Lower lobe of right lung (tissue), 2 donors: Measurements from ENCODE around the gene C2orf81. TPM values are rescaled to one million over a fixed set of nuclear protein-coding genes. Genes with fewer than 3 reads are reported as not detected.

Experiments used
- ATAC-seq, 2 donors: fragments of 200-7000 bp; cut with Tn5 transposase; one replicate each; pipeline ENCODE4 v1.9.1; 2020 to 2022; ENCODE audit warnings: mild to moderate bottlenecking in 2 of 2, moderate library complexity in 2 of 2
- DNase-seq: peaks from one replicate; pipeline ENCODE4 v3.0.0-alpha.2; 2020
- H3K27ac ChIP-seq: fragments of 200-600 bp; one replicate; pipeline ENCODE4 v1.8.0; 2022
- H3K27me3 ChIP-seq: fragments of 200-600 bp; one replicate; pipeline ENCODE4 v1.8.0; 2022; ENCODE audit warnings: low read depth
- H3K36me3 ChIP-seq: fragments of 200-600 bp; one replicate; pipeline ENCODE4 v1.8.0; 2022; ENCODE audit warnings: mild to moderate bottlenecking
- H3K4me1 ChIP-seq: fragments of 200-600 bp; one replicate; pipeline ENCODE4 v1.8.0; 2022
- H3K4me3 ChIP-seq: fragments of 200-600 bp; one replicate; pipeline ENCODE4 v1.8.0; 2022; ENCODE audit warnings: mild to moderate bottlenecking
- H3K9me3 ChIP-seq: fragments of 200-600 bp; one replicate; pipeline ENCODE4 v1.8.0; 2022
- intact Hi-C: fragments of 100-400 bp; cut with DNase I; formaldehyde crosslinking; loops from one replicate; pipeline ENCODE4 v1.11.0; 2022
- total RNA-seq: library from RNA; stranded (reverse); fragmentation: NEBNext Ultra II Directional; extraction: Animal tissue kit (Norgen Biotek cat#: 25700); gene quantifications from one replicate; pipeline ENCODE4 v1.2.1, GENCODE V29; 2021
- TF ChIP-seq, protein P1 (sequence below): fragments of 200-600 bp; IDR thresholded peaks from one replicate; pipeline ENCODE4 v1.8.0; 2022; ENCODE audit warnings: antibody characterized with exemption, mild to moderate bottlenecking
- donor health status: DM: no; HTN: yes; CAD: no; lungs with severe emphysema.

C2orf81 gene
- total RNA-seq, 1 donor from 2014 or later: 10.0 TPM

DNA sequence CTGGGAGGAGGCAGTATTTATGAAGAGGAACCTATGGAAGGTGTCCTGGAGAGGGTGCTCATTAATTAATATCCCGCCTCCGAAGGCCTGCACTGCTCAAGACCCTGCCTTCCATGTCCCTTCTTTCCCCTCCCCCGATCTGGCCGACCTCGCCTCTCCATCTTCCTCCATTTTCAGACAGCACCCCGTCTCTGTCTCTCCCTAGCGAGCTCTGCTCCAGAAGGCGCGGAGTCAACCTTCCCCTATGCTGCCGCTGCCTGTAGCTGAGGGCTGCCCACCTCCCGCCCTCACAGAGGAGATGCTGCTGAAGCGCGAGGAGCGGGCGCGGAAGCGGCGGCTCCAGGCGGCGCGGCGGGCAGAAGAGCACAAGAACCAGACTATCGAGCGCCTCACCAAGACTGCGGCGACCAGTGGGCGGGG, 35.7 kb upstream of the C2orf81 start:
- H3K27ac ChIP-seq: peak overlapping the region; percentile 97
- peaks cover 36% of the 10 kb centered on the region for H3K4me1 ChIP-seq
- peak overlapping the region; percentile 74 for H3K4me3 ChIP-seq
- intact Hi-C loops: no loop called here
- ATAC-seq (no peak), DNase-seq (no peak)
- TF ChIP-seq, protein P1, sequence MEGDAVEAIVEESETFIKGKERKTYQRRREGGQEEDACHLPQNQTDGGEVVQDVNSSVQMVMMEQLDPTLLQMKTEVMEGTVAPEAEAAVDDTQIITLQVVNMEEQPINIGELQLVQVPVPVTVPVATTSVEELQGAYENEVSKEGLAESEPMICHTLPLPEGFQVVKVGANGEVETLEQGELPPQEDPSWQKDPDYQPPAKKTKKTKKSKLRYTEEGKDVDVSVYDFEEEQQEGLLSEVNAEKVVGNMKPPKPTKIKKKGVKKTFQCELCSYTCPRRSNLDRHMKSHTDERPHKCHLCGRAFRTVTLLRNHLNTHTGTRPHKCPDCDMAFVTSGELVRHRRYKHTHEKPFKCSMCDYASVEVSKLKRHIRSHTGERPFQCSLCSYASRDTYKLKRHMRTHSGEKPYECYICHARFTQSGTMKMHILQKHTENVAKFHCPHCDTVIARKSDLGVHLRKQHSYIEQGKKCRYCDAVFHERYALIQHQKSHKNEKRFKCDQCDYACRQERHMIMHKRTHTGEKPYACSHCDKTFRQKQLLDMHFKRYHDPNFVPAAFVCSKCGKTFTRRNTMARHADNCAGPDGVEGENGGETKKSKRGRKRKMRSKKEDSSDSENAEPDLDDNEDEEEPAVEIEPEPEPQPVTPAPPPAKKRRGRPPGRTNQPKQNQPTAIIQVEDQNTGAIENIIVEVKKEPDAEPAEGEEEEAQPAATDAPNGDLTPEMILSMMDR: no peak
- no peaks in the 10 kb centered on the region for H3K27me3 ChIP-seq
- no peaks in the 10 kb centered on the region for H3K9me3 ChIP-seq
- H3K36me3 ChIP-seq: peaks cover 13% of the 10 kb centered on the region

DNA sequence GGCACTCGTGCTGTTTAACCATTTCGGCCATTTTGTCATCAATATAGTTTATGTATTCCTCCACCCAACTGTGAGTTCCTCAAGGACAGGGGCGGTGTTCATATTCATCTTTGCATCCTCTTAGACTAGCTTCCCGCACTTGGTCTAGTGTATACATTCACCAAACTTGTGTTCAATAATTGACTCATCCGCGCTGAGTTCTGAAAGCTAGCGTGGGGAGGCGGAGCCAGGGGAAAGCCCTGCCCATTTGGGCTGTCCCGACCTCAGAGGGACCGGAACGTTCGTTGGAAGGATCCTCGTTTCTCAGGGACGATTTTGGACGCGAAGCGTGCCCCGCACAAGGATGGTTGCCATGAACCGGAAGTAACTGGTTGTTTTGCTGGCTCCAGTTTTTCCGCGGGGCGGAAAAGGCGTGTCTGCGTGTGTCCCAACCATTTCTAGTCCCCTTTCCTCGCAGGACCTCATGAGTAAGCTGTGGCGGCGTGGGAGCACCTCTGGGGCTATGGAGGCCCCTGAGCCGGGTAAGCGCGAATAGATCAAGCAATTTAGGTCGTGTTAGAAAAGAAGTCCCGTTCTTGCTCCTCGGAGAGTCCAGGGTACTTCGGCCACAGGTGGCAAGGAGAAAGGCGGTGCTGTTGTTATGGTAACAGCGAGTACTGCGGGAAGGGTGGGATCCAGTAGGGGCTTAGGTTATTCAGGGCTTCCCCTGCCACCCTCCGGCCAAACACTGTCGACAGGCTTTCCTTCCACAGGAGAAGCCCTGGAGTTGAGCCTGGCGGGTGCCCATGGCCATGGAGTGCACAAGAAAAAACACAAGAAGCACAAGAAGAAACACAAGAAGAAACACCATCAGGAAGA, 33.5 kb upstream of the C2orf81 start, which contains the start of gene INO80B:
Gene INO80B (plus strand): TSS at position 434 of the 858 bp plus-strand sequence. CDS start 30 bp downstream, at position 464.
- Histone ChIP-seq H3K36me3 (no peaks in the 10 kb centered on the region), H3K4me1 (peaks cover 36% of the 10 kb centered on the region), H3K4me3 (peak within 1 kb of the TSS; percentile 90), H3K9me3 (no peaks in the 10 kb centered on the region), H3K27ac (peak within 1 kb of the TSS; percentile 76), H3K27me3 (no peaks in the 10 kb centered on the region)
- ATAC-seq (peak; percentile 76 to 86), DNase-seq (peak; percentile 95)
- TF ChIP-seq, protein P1: no peak
- intact Hi-C loops: no loop called here

DNA sequence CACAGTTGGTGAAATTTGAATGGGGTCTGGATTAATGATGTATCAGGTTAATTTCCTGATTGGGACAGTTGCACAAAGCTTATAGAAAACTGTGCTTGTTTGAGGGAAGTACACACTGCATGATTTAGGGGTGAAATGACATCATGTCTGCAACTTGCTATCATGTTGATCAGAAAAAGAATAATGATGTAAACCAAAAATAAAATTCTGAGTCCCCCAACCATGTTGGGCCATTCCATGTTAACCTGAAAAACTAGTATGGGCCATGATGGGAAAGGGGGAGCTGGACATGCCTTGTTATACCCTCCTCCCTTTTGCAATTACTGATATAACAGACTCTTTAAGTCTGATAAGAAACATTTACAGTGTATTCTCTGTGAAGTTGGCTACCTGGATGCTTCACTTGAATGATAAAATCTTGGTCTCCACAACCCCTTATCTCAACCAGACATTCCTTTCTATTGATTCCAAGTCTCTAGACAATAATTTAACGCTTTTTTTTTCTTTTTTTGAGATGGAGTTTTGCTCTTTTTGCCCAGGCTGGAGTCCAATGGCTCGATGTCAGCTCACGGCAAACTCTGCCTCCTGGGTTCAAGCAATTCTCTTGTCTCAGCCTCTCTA, 29.3 kb upstream of the C2orf81 start:
- ATAC-seq (no peak), DNase-seq (no peak)
- no peak overlapping the region for H3K27ac ChIP-seq
- TF ChIP-seq, protein P1: no peak
- H3K36me3 ChIP-seq: no peaks in the 10 kb centered on the region
- no peaks in the 10 kb centered on the region for H3K9me3 ChIP-seq
- H3K4me3 ChIP-seq: no peak overlapping the region
- H3K4me1 ChIP-seq: peaks cover 6% of the 10 kb centered on the region
- H3K27me3 ChIP-seq: no peaks in the 10 kb centered on the region
- intact Hi-C loops: no loop called here

DNA sequence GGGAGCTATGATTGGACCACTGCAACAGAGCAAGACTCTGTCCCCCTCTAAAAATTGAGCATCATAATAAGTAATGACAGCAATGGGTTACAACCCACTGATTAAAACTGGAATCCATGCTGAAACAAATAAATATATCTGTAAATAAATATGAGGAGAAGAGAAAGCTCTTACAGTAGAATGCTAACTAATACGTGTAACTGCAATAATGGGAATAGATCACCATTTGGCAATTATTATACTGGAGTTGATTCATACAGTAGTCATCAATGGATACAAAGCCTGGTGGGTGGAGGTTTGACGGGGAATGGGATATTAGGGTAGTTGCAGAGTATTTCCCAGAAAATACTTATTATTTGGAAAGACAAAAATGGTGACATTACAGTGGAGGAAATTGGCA, 27.4 kb upstream of the C2orf81 start:
- H3K4me1 ChIP-seq: peaks cover 5% of the 10 kb centered on the region
- intact Hi-C loops: no loop called here
- no peak overlapping the region for H3K27ac ChIP-seq
- no peak for ATAC-seq
- no peaks in the 10 kb centered on the region for H3K36me3 ChIP-seq
- DNase-seq: no peak
- H3K27me3 ChIP-seq: no peaks in the 10 kb centered on the region
- TF ChIP-seq, protein P1: no peak
- no peak overlapping the region for H3K4me3 ChIP-seq
- H3K9me3 ChIP-seq: no peaks in the 10 kb centered on the region

DNA sequence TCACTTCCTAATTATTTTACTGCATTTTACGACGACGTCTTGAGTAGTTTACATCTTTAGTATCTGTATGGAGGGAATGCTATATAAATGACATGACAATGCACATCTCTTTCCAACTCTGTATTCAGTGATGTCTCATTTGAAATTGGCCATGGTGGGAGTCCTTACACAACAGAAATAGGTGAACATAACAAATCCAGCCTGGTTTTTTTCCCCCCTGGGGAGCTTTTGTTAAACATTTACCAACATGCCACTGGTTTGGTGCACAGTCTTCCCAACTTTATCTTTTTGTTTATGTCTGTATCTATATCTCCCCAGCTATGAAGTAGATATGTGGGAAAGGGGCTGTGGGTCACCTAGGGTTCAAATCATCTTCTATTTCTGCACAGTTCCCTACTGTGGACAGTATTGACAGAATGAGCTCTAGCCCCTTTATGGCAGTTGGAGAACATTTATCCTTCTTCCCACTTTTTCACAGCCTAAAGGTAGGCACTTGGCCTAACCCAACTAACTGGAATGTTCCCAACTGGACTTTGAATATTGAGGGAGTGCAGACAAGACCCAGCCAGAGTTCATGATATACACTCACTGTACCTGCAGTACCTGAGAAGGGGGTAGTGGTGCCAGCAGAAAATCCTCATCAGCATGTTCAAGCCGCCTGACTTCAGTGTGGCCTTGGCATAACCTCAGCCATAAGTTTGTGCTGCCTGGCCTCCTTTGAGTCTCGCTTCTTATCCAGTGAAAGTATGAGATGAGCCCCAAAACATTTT, 26.0 kb upstream of the C2orf81 start:
- H3K4me1 ChIP-seq: peaks cover 7% of the 10 kb centered on the region
- no peaks in the 10 kb centered on the region for H3K9me3 ChIP-seq
- H3K36me3 ChIP-seq: no peaks in the 10 kb centered on the region
- DNase-seq: no peak
- no peak for ATAC-seq
- no peak overlapping the region for H3K27ac ChIP-seq
- TF ChIP-seq, protein P1: no peak
- intact Hi-C loops: no loop called here
- H3K27me3 ChIP-seq: peaks cover 4% of the 10 kb centered on the region
- no peak overlapping the region for H3K4me3 ChIP-seq
